ENCODE results near the gene CD22. TPM values are rescaled to one million over a fixed set of nuclear protein-coding genes. Genes with fewer than 3 reads are reported as not detected.

CD22 gene
- total and polyA plus RNA-seq, 2 of the 4 experiments (the other 2 are of a cell fraction): 0.18 to 0.22 TPM

DNA sequence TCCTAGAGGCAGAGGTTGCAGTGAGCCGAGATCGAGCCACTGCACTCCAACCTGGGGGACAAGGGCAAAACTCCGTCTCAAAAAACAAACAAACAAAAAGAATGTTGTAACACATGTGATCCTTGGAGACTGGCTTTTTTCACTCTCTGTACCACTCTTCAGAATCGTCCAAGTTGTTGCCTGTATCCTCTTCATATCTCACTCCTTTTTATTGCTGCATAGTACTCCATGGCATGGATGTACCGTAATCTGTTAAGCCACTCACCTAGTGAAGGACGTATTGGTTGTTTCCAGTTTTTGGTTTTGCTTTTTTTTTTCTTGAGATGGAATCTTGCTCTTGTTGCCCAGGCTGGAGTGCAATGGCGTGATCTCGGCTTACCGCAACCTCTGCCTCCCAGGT is 7.0 kb upstream of the CD22 start:
- Histone ChIP-seq H3K4ac (ENCODE audit: low read depth, low read length) (no peak overlapping the region), H2AK5ac (ENCODE audit: low read depth, low read length) (no peak overlapping the region), H3K9ac (ENCODE audit: low read depth, low read length) (no peak overlapping the region), H3K36me3 (ENCODE audit: control insufficient read depth, insufficient read depth, low read length) (no peaks in the 10 kb centered on the region), H2AFZ (replicated peaks; ENCODE audit: low read length, poor library complexity) (no peak overlapping the region), H3K9me3 (ENCODE audit: control insufficient read depth, insufficient read depth, low read length) (peaks cover 4% of the 10 kb centered on the region), H2BK20ac (ENCODE audit: low read depth, low read length) (no peak overlapping the region), H4K8ac (ENCODE audit: low read depth in 2 of 2, low read length in 2 of 2) (no peak overlapping the region), H2BK5ac (ENCODE audit: low read depth, low read length, poor library complexity, severe bottlenecking) (no peak overlapping the region), H3K14ac (replicated peaks; ENCODE audit: low read depth, low read length) (no peak overlapping the region), H3K4me2 (ENCODE audit: low read depth, low read length) (no peak overlapping the region), H2BK15ac (ENCODE audit: low read depth, low read length) (no peak overlapping the region), H2AK9ac (replicated peaks; ENCODE audit: low read depth, low read length, poor library complexity) (no peak overlapping the region), H3K4me1 (ENCODE audit: control insufficient read depth, insufficient read depth, low read length) (peaks cover 5% of the 10 kb centered on the region), H4K20me1 (ENCODE audit: insufficient read depth, low read length) (no peaks in the 10 kb centered on the region), H3K79me1 (ENCODE audit: low read depth in 1 of 2, low read length in 2 of 2) (no peaks in the 10 kb centered on the region), H3K23ac (ENCODE audit: low read depth, low read length) (no peak overlapping the region), H3K18ac (ENCODE audit: low read depth, low read length) (no peak overlapping the region), H4K5ac (ENCODE audit: low read depth, low read length) (no peak overlapping the region), H3K4me3 (ENCODE audit: insufficient read depth, low read depth, low read length) (no peak overlapping the region), H3K27ac (ENCODE audit: insufficient read depth, low read length) (no peak overlapping the region), H4K91ac (ENCODE audit: insufficient read depth, low read depth, low read length) (no peak overlapping the region), H3K9me1 (ENCODE audit: insufficient read depth, low read length) (0 out of 2 replicates have a peak, but pooled peaks cover 5% of the 10 kb centered on the region), H3K27me3 (ENCODE audit: control insufficient read depth, insufficient read depth, low read length) (peaks cover 3% of the 10 kb centered on the region), H3K56ac (ENCODE audit: extremely low read depth, insufficient read depth, low read length) (no peak overlapping the region), H2BK120ac (ENCODE audit: low read depth, low read length) (no peak overlapping the region)
- in situ Hi-C loops (cut with MboI; ENCODE audit: low sequenced_read_pairs): no loop called here
- no peak for DNase-seq
- no peak for ATAC-seq (ENCODE audit: low read depth)
- CTCF ChIA-PET: no interaction called here
- dilution Hi-C loops (cut with HindIII; ENCODE audit: low sequenced_read_pairs, unreplicated experiment): no loop called here
- no peak for TF ChIP-seq CEBPB (IDR thresholded peaks at IDR 0.05; ENCODE audit: low read depth, low read length)
- TF ChIP-seq MXI1 (IDR thresholded peaks at IDR 0.05; ENCODE audit: borderline replicate concordance, low read depth, low read length): no peak
- TF ChIP-seq RCOR1 (IDR thresholded peaks at IDR 0.05; ENCODE audit: insufficient replicate concordance, low read length): no peak
- TF ChIP-seq BHLHE40 (IDR thresholded peaks at IDR 0.05; ENCODE audit: low read depth, low read length): no peak
- TF ChIP-seq NFE2L2 (IDR thresholded peaks at IDR 0.05; ENCODE audit: low read depth, low read length): no peak
- TF ChIP-seq POLR2A (IDR thresholded peaks at IDR 0.05; ENCODE audit: low read depth, low read length): no peak
- TF ChIP-seq, protein P1, sequence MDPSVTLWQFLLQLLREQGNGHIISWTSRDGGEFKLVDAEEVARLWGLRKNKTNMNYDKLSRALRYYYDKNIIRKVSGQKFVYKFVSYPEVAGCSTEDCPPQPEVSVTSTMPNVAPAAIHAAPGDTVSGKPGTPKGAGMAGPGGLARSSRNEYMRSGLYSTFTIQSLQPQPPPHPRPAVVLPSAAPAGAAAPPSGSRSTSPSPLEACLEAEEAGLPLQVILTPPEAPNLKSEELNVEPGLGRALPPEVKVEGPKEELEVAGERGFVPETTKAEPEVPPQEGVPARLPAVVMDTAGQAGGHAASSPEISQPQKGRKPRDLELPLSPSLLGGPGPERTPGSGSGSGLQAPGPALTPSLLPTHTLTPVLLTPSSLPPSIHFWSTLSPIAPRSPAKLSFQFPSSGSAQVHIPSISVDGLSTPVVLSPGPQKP (IDR thresholded peaks at IDR 0.05; ENCODE audit: borderline replicate concordance, low read depth, low read length): no peak
- TF ChIP-seq CHD1 (IDR thresholded peaks at IDR 0.05; ENCODE audit: low read depth, low read length): no peak
- TF ChIP-seq MAZ (IDR thresholded peaks at IDR 0.05; ENCODE audit: borderline replicate concordance, low read depth, low read length): no peak
- no peak for TF ChIP-seq RFX5 (IDR thresholded peaks at IDR 0.05; ENCODE audit: low read depth, low read length)
- no TSS peak for BruUV-seq (replicated peaks)
- POLR2A ChIA-PET (ENCODE audit: unreplicated experiment): no interaction called here
- intact Hi-C loops (cut with micrococcal nuclease): no loop called here
- WGBS, 2 experiments (ENCODE audit: extremely low coverage in 2 of 2, insufficient read length in 1 of 2): no CpG with 5 or more reads among the region's 9 CpGs

All from IMR-90 (cell line).